SK-N-SH (cell line): ENCODE data around the gene CBFB. TPM values are rescaled to one million over a fixed set of nuclear protein-coding genes. Genes with fewer than 3 reads are reported as not detected.

Experiments
- CTCF ChIA-PET: fragments of 300-600, 350-600 bp; formaldehyde crosslinking; extraction: SDS; loops from one replicate; lab custom pipeline; 2021; lab: Yijun Ruan, JAX
- POLR2A ChIA-PET: fragments of 350-600 bp; sonication (Branson Sonifier 250); formaldehyde crosslinking; extraction: SDS; loops from one replicate; lab custom pipeline; 2020; ENCODE audit warnings: antibody characterized with exemption, inconsistent platforms; lab: Yijun Ruan, JAX
- DNase-seq: peaks from one replicate; pipeline ENCODE4 v3.0.0; 2012
- H2AFZ ChIP-seq: fragments of 200-600 bp; sonication (generic); 2 replicates; pipeline ENCODE4 v1.8.1; 2016; ENCODE audit warnings: antibody characterized with exemption, mild to moderate bottlenecking, low read depth
- H3F3A ChIP-seq: fragments of 200-600 bp; sonication (generic); replicated peaks from 2 replicates; pipeline ENCODE3; 2016; ENCODE audit warnings: antibody characterized with exemption, mild to moderate bottlenecking; ENCODE audit not compliant: insufficient read depth
- H3K27ac ChIP-seq, 2 experiments: fragments of 200-500 bp in 1 of 2; fragments of 200-600 bp in 1 of 2; sonication (Bioruptor generic) in 1 of 2; sonication (generic), shearing (Covaris generic) in 1 of 2; 2 replicates each; pipeline versions ENCODE4 v1.5.1 to v1.6.1; 2014 to 2016; ENCODE audit warnings: low read depth in 2 of 2, inconsistent platforms in 1 of 2, low read length in 1 of 2, mild to moderate bottlenecking in 1 of 2, mixed read lengths in 1 of 2
- H3K27me3 ChIP-seq: fragments of 200-600 bp; sonication (generic), shearing (Covaris generic); 2 replicates; pipeline ENCODE4 v1.6.1; 2016; ENCODE audit warnings: mixed run types; ENCODE audit not compliant: insufficient read depth
- H3K36me3 ChIP-seq, 2 experiments: fragments of 200-500 bp in 1 of 2; fragments of 200-600 bp in 1 of 2; sonication (Bioruptor generic) in 1 of 2; sonication (generic) in 1 of 2; replicated peaks in 1 of 2; 2 replicates each; pipeline versions ENCODE3 to v1.5.1; 2014 to 2016; ENCODE audit warnings: low read length in 1 of 2, mild to moderate bottlenecking in 1 of 2; ENCODE audit not compliant: insufficient read depth in 2 of 2, control insufficient read depth in 1 of 2
- H3K4me1 ChIP-seq, 2 experiments: fragments of 200-500 bp in 1 of 2; fragments of 200-600 bp in 1 of 2; sonication (Bioruptor generic) in 1 of 2; sonication (generic), shearing (Covaris generic) in 1 of 2; 2 replicates each; pipeline versions ENCODE4 v1.5.1 to v1.6.1; 2014 to 2016; ENCODE audit warnings: low read depth in 1 of 2, low read length in 1 of 2, mixed run types in 1 of 2; ENCODE audit not compliant: insufficient read depth in 2 of 2, control insufficient read depth in 1 of 2
- H3K4me2 ChIP-seq: fragments of 200-600 bp; sonication (generic), shearing (Covaris generic); 2 replicates; pipeline ENCODE4 v1.6.1; 2017; ENCODE audit warnings: mixed run types
- H3K4me3 ChIP-seq, 2 experiments: fragments of 200-500 bp in 1 of 2; fragments of 200-600 bp in 1 of 2; sonication (Bioruptor generic) in 1 of 2; sonication (generic), shearing (Covaris generic) in 1 of 2; 2 replicates each; pipeline versions ENCODE4 v1.5.1 to v1.8.1; 2014 to 2016; ENCODE audit warnings: low read depth in 2 of 2, inconsistent platforms in 1 of 2, low read length in 1 of 2, mild to moderate bottlenecking in 1 of 2, mixed read lengths in 1 of 2, moderate library complexity in 1 of 2
- H3K79me2 ChIP-seq: fragments of 200-600 bp; sonication (generic); 2 replicates; pipeline ENCODE4 v1.8.1; 2017; ENCODE audit warnings: mild to moderate bottlenecking; ENCODE audit not compliant: insufficient read depth
- H3K9ac ChIP-seq: fragments of 200-600 bp; sonication (generic); 2 replicates; pipeline ENCODE4 v1.6.1; 2017; ENCODE audit warnings: mixed run types
- H3K9me2 ChIP-seq: fragments of 200-600 bp; sonication (generic); 2 replicates; pipeline ENCODE4 v1.6.1; 2017; ENCODE audit warnings: mixed run types
- H3K9me3 ChIP-seq: fragments of 200-600 bp; sonication (generic); 2 replicates; pipeline ENCODE4 v1.6.1; 2017; ENCODE audit warnings: mixed run types, mild to moderate bottlenecking, moderate library complexity
- H4K20me1 ChIP-seq: fragments of 200-600 bp; sonication (generic); 2 replicates; pipeline ENCODE4 v1.6.1; 2017; ENCODE audit warnings: mild to moderate bottlenecking, mixed run types; ENCODE audit not compliant: insufficient read depth
- CHD2 ChIP-seq: fragments of 150-350 bp; IDR thresholded peaks from 2 replicates; pipeline ENCODE4 v1.6.1; 2018; ENCODE audit warnings: low read length; ENCODE audit not compliant: partially characterized antibody
- EP300 ChIP-seq, 2 experiments: IDR thresholded peaks; 2 replicates each; pipeline versions ENCODE4 v1.4.0 to v1.6.1; 2012; ENCODE audit warnings: borderline replicate concordance in 1 of 2, low read depth in 1 of 2, low read length in 1 of 2
- FOXM1 ChIP-seq: IDR thresholded peaks from 2 replicates; pipeline ENCODE4 v1.4.0; 2012; ENCODE audit warnings: low read depth, mild to moderate bottlenecking
- JUND ChIP-seq: IDR thresholded peaks from 2 replicates; pipeline ENCODE4 v1.4.0; 2012
- MXI1 ChIP-seq: IDR thresholded peaks from 2 replicates; pipeline ENCODE4 v1.6.1; 2012; ENCODE audit warnings: mild to moderate bottlenecking, low read depth, low read length, improper control_type of control experiment
- TCF12 ChIP-seq: IDR thresholded peaks from 2 replicates; pipeline ENCODE4 v1.4.0; 2012
- WGBS: methylation state at CpG from one replicate; pipeline ENCODE4 v1.1.6; 2017; ENCODE audit warnings: low lambda C conversion rate; 5-methylcytosine and 5-hydroxymethylcytosine counted together
- polyA plus RNA-seq, 3 experiments: library from polyadenylated mRNA; depleted of rRNA; stranded (reverse); fragments of >200 nt; gene quantifications; 2 replicates each; pipeline ENCODE4 v1.2.3, GENCODE V29; 2012
- TF ChIP-seq, protein P1 (sequence below): IDR thresholded peaks from 2 replicates; pipeline ENCODE4; 2012
- TF ChIP-seq, protein P2 (sequence below): fragments of 150-350 bp; IDR thresholded peaks from 2 replicates; pipeline ENCODE4 v1.6.1; 2017; ENCODE audit warnings: antibody characterized with exemption, low read length, low read depth, borderline replicate concordance
- TF ChIP-seq, protein P3 (sequence below): fragments of 200-600 bp; sonication (generic); IDR thresholded peaks from 2 replicates; pipeline ENCODE4 v1.6.1; 2017; ENCODE audit warnings: antibody characterized with exemption, mild to moderate bottlenecking, moderate library complexity

CBFB gene
- polyA plus RNA-seq, 1 of the 3 experiments (the other 2 are of a cell fraction), result 40.1 TPM

DNA sequence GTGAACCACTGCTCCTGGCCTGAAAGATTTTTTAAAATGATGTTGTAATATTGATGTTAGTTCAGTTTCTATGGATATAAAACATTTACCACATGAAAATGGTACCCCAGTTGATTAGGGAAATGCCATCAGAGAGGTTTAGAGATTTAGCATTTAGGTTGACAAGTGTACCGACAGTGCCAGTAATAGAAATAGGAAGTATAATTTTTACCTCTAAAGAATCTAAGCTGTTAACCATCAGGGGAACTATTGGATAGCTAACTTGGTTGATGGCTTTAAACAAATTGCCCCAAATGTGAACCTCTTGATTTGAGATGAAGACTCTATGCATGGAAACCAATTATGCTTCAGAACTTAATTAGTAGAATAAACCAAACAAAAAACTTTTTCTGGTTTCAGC lies 6.4 kb downstream of the CBFB start (continued):
- TF ChIP-seq, protein P1, sequence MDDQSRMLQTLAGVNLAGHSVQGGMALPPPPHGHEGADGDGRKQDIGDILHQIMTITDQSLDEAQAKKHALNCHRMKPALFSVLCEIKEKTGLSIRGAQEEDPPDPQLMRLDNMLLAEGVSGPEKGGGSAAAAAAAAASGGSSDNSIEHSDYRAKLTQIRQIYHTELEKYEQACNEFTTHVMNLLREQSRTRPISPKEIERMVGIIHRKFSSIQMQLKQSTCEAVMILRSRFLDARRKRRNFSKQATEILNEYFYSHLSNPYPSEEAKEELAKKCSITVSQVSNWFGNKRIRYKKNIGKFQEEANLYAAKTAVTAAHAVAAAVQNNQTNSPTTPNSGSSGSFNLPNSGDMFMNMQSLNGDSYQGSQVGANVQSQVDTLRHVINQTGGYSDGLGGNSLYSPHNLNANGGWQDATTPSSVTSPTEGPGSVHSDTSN, result no peak

DNA sequence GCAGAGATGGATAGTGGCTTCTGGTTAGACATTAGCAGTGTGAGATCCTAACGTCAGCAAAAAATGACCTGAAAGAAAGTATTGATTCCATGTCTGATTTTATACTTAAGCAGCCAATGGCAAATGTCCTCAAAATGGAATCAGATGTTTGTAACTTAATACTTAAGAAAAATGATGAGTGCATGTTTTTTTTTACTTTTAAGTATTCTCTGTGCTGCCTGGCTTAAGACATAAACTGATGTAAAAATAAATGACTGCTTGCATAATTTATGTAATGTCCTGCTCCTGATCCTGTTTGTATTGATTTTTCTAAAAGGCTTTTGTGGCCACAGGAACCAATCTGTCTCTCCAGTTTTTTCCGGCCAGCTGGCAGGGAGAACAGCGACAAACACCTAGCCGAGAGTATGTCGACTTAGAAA lies 7.4 kb downstream of the CBFB start:
- TF ChIP-seq, protein P2, sequence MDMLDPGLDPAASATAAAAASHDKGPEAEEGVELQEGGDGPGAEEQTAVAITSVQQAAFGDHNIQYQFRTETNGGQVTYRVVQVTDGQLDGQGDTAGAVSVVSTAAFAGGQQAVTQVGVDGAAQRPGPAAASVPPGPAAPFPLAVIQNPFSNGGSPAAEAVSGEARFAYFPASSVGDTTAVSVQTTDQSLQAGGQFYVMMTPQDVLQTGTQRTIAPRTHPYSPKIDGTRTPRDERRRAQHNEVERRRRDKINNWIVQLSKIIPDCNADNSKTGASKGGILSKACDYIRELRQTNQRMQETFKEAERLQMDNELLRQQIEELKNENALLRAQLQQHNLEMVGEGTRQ, result no peak
- TF ChIP-seq FOXM1, result no peak
- TF ChIP-seq JUND, result no peak
- TF ChIP-seq MXI1, result no peak
- TF ChIP-seq, protein P3, sequence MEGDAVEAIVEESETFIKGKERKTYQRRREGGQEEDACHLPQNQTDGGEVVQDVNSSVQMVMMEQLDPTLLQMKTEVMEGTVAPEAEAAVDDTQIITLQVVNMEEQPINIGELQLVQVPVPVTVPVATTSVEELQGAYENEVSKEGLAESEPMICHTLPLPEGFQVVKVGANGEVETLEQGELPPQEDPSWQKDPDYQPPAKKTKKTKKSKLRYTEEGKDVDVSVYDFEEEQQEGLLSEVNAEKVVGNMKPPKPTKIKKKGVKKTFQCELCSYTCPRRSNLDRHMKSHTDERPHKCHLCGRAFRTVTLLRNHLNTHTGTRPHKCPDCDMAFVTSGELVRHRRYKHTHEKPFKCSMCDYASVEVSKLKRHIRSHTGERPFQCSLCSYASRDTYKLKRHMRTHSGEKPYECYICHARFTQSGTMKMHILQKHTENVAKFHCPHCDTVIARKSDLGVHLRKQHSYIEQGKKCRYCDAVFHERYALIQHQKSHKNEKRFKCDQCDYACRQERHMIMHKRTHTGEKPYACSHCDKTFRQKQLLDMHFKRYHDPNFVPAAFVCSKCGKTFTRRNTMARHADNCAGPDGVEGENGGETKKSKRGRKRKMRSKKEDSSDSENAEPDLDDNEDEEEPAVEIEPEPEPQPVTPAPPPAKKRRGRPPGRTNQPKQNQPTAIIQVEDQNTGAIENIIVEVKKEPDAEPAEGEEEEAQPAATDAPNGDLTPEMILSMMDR, result no peak
- peak; percentile 63 for TF ChIP-seq TCF12
- TF ChIP-seq, protein P1, result peak; percentile 10; the same call in 1 of the 2 replicates
- TF ChIP-seq EP300 (IDR thresholded peaks at IDR 0.05; ENCODE audit: borderline replicate concordance in 1 of 2, low read depth in 1 of 2, low read length in 1 of 2), result peak in 1 of 2 experiments; percentile 37; a peak in 1 of 4 replicates
- TF ChIP-seq CHD2, result no peak
- Histone ChIP-seq H3K4me3 (no peak overlapping the region), H3K9me2 (no peaks in the 10 kb centered on the region), H3K4me1 (peaks cover 7 to 43% of the 10 kb centered on the region in 2 experiments), H3K36me3 (peaks cover 26 to 71% of the 10 kb centered on the region in 2 experiments), H4K20me1 (peaks cover 74% of the 10 kb centered on the region), H3K79me2 (peaks cover 100% of the 10 kb centered on the region), H3K4me2 (peak overlapping the region; percentile 57), H3K9me3 (no peaks in the 10 kb centered on the region), H3K9ac (no peak overlapping the region), H3K27ac (peak overlapping the region; percentile 44 to 58; a peak in 3 of 4 replicates), H3F3A (peaks cover 14% of the 10 kb centered on the region), H3K27me3 (no peaks in the 10 kb centered on the region), H2AFZ (no peak overlapping the region)
- ChIA-PET POLR2A (no interaction called here), CTCF (interaction anchor here (1.3 kb wide), 1 partner anchor 65 kb away, joined by 4 read pairs; no protein-coding TSS in a partner anchor)
- DNase-seq, result no peak
- 66% methylated on average over 5 of the region's 5 CpGs for WGBS
